GM12878 (cell line): Measurements from ENCODE around the gene KASH5. TPM values are rescaled to one million over a fixed set of nuclear protein-coding genes. Genes with fewer than 3 reads are reported as not detected.

Source experiments
- ATAC-seq: fragments of 200-7000 bp; cut with Tn5 transposase; 3 replicates; pipeline ENCODE4 v1.9.1; 2020; ENCODE audit warnings: mild to moderate bottlenecking, moderate library complexity
- BruUV-seq: library from RNA; stranded (reverse); fragments of 400-500 nt; replicated peaks from 2 replicates; lab custom pipeline; 2021; lab: Mats Ljungman, UMichigan
- CTCF ChIA-PET: fragments of 300-600 bp; sonication (Branson Sonifier 250); formaldehyde crosslinking; extraction: SDS; loops from one replicate; lab custom pipeline; 2021; ENCODE audit warnings: inconsistent platforms; lab: Yijun Ruan, JAX
- POLR2A ChIA-PET: fragments of 350-600 bp; formaldehyde crosslinking; extraction: SDS; loops from one replicate; lab custom pipeline; 2021; ENCODE audit warnings: inconsistent platforms; lab: Charles Lee
- RAD21 ChIA-PET: fragments of 300-600 bp; sonication (Branson Sonifier 250); formaldehyde crosslinking; loops from one replicate; lab custom pipeline; 2023; ENCODE audit warnings: antibody characterized with exemption; ENCODE audit not compliant: unreplicated experiment; lab: Charles Lee
- SMC1A ChIA-PET: fragments of 300-600 bp; sonication (Branson Sonifier 250); formaldehyde crosslinking; loops from one replicate; lab custom pipeline; 2023; ENCODE audit not compliant: unreplicated experiment, uncharacterized antibody; lab: Charles Lee
- DNase-seq: peaks from one replicate; pipeline ENCODE4 v3.0.0-alpha.2; 2011; ENCODE audit warnings: low read depth, low spot score
- FAIRE-seq: peaks from 3 replicates; lab custom pipeline; 2011; peaks lifted over from hg19 to GRCh38; lab: Jason Lieb, UNC
- H2AFZ ChIP-seq: 2 replicates; pipeline ENCODE4 v1.6.0; 2011; ENCODE audit warnings: low read depth, low read length, control low read depth; ENCODE audit not compliant: control insufficient read depth
- H3K27ac ChIP-seq: 2 replicates; pipeline ENCODE4 v1.5.1; 2011; ENCODE audit warnings: control low read depth; ENCODE audit not compliant: control insufficient read depth, insufficient read depth
- H3K27me3 ChIP-seq, 2 experiments: replicated peaks in 1 of 2; 2 replicates each; pipeline versions ENCODE4 v1.6.0 to v1.6.1; 2011; ENCODE audit warnings: low read length in 1 of 2; ENCODE audit not compliant: control insufficient read depth in 2 of 2, insufficient read depth in 2 of 2
- H3K36me3 ChIP-seq, 2 experiments: 2 replicates each; pipeline ENCODE4 v1.5.1; 2011; ENCODE audit warnings: low read length in 1 of 2; ENCODE audit not compliant: control insufficient read depth in 2 of 2, insufficient read depth in 2 of 2
- H3K4me1 ChIP-seq: 2 replicates; pipeline ENCODE4 v1.6.1; 2011; ENCODE audit warnings: mild to moderate bottlenecking, low read length, moderate library complexity, mixed read lengths; ENCODE audit not compliant: control insufficient read depth, insufficient read depth
- H3K4me2 ChIP-seq: 2 replicates; pipeline ENCODE4 v1.6.0; 2011; ENCODE audit warnings: control low read depth; ENCODE audit not compliant: control insufficient read depth, insufficient read depth
- H3K4me3 ChIP-seq: fragments of 200-600 bp; sonication (generic); 2 replicates; pipeline ENCODE4 v1.5.1; 2016
- H3K79me2 ChIP-seq: 2 replicates; pipeline ENCODE4 v1.6.0; 2011; ENCODE audit warnings: low read length; ENCODE audit not compliant: control insufficient read depth, insufficient read depth
- H3K9ac ChIP-seq: 2 replicates; pipeline ENCODE4 v1.8.0; 2011; ENCODE audit warnings: low read length, control low read depth, mixed read lengths; ENCODE audit not compliant: control insufficient read depth, insufficient read depth
- H3K9me3 ChIP-seq: replicated peaks from 3 replicates; pipeline ENCODE4 v1.5.1; 2011; ENCODE audit warnings: mild to moderate bottlenecking, low read length; ENCODE audit not compliant: control insufficient read depth, insufficient read depth
- H4K20me1 ChIP-seq: 2 replicates; pipeline ENCODE4 v1.6.0; 2011; ENCODE audit not compliant: control insufficient read depth, insufficient read depth
- ATF3 ChIP-seq: IDR thresholded peaks from 2 replicates; pipeline ENCODE4 v1.6.1; 2011; ENCODE audit warnings: low read depth, mild to moderate bottlenecking, low read length, moderate library complexity, borderline replicate concordance; ENCODE audit errors: extremely low read depth
- ATF7 ChIP-seq: fragments of 450-650 bp; IDR thresholded peaks from 2 replicates; pipeline ENCODE4 v1.6.1; 2016; ENCODE audit warnings: low read depth, mild to moderate bottlenecking
- CHD4 ChIP-seq: fragments of 200-600 bp; sonication (generic); IDR thresholded peaks from 2 replicates; pipeline ENCODE4 v1.6.1; 2016; ENCODE audit warnings: mild to moderate bottlenecking
- CREM ChIP-seq: IDR thresholded peaks from 2 replicates; pipeline ENCODE4 v1.6.1; 2014; ENCODE audit warnings: antibody characterized with exemption, low read depth
- EP300 ChIP-seq, 2 experiments: fragments of 150-350 bp in 1 of 2; IDR thresholded peaks; 2 replicates each; pipeline ENCODE4 v1.6.1; 2011 to 2012; ENCODE audit warnings: low read depth in 2 of 2, low read length in 2 of 2, borderline replicate concordance in 1 of 2, improper control_type of control experiment in 1 of 2, inconsistent platforms in 1 of 2; ENCODE audit not compliant: control insufficient read depth in 1 of 2
- GATAD2B ChIP-seq: fragments of 450-650 bp; conservative IDR thresholded peaks from 2 replicates; pipeline ENCODE4 v1.6.1; 2017; ENCODE audit warnings: low read depth, mild to moderate bottlenecking, moderate library complexity
- HSF1 ChIP-seq: fragments of 150-350 bp; IDR thresholded peaks from 2 replicates; pipeline ENCODE4 v1.6.1; 2014; ENCODE audit warnings: mild to moderate bottlenecking, low read depth, low read length
- IKZF1 ChIP-seq: fragments of 450-650 bp; conservative IDR thresholded peaks from 2 replicates; pipeline ENCODE4 v1.6.1; 2017; ENCODE audit warnings: antibody characterized with exemption, mild to moderate bottlenecking
- IKZF2 ChIP-seq, 2 experiments: fragments of 450-650 bp; IDR thresholded peaks; 2 replicates each; pipeline ENCODE4 v1.6.1; 2017; ENCODE audit warnings: mild to moderate bottlenecking in 2 of 2, moderate library complexity in 2 of 2
- JUNB ChIP-seq: IDR thresholded peaks from 2 replicates; pipeline ENCODE4 v1.6.1; 2016; ENCODE audit warnings: antibody characterized with exemption, mild to moderate bottlenecking
- NFIC ChIP-seq: IDR thresholded peaks from 2 replicates; pipeline ENCODE4 v1.6.1; 2012; ENCODE audit warnings: low read depth, mild to moderate bottlenecking, inconsistent platforms, low read length, moderate library complexity
- NRF1 ChIP-seq: conservative IDR thresholded peaks from 2 replicates; pipeline ENCODE4 v1.6.1; 2011; ENCODE audit warnings: mild to moderate bottlenecking, low read depth, low read length, improper control_type of control experiment
- SPI1 ChIP-seq: IDR thresholded peaks from 2 replicates; pipeline ENCODE4 v1.6.1; 2011; ENCODE audit warnings: low read depth, mild to moderate bottlenecking, low read length, moderate library complexity, borderline replicate concordance; ENCODE audit not compliant: insufficient read depth
- SUPT20H ChIP-seq: IDR thresholded peaks from 2 replicates; pipeline ENCODE4 v1.6.1; 2011; ENCODE audit warnings: low read depth, mild to moderate bottlenecking, low read length, moderate library complexity, borderline replicate concordance; ENCODE audit not compliant: control insufficient read depth
- TCF12 ChIP-seq: IDR thresholded peaks from 2 replicates; pipeline ENCODE4 v1.6.1; 2011; ENCODE audit warnings: low read depth, mild to moderate bottlenecking, low read length
- ZBTB4 ChIP-seq: fragments of 450-650 bp; formaldehyde crosslinking; IDR thresholded peaks from 2 replicates; pipeline ENCODE4 v1.4.0; 2022; ENCODE audit warnings: mild to moderate bottlenecking, moderate library complexity
- ZNF384 ChIP-seq: IDR thresholded peaks from 2 replicates; pipeline ENCODE4 v1.6.1; 2012; ENCODE audit warnings: low read depth, mild to moderate bottlenecking, low read length, improper control_type of control experiment, borderline replicate concordance
- WGBS: methylation state at CpG from one replicate; pipeline ENCODE4 v1.1.6; 2016; ENCODE audit warnings: low lambda C conversion rate; ENCODE audit not compliant: insufficient replicate concordance, insufficient coverage; ENCODE audit errors: missing lambda C conversion rate; 5-methylcytosine and 5-hydroxymethylcytosine counted together
- in situ Hi-C: fragments of 300-500 bp; cut with MboI; formaldehyde crosslinking; loops from 9 replicates; pipeline ENCODE4 v1.14.3; 2018; ENCODE audit warnings: mixed read lengths
- intact Hi-C: fragments of 100-400 bp; cut with micrococcal nuclease; formaldehyde crosslinking; loops from one replicate; pipeline ENCODE4 v1.14.2; 2022; ENCODE audit not compliant: unreplicated experiment
- polyA plus RNA-seq, 11 experiments: library from polyadenylated mRNA; depleted of rRNA in 4 of 11; unstranded in 6 of 11; stranded (reverse) in 5 of 11; fragments of >200 nt; fragmentation: Nextera tagmentation in 4 of 11; fragmentation: Illumina TruSeq in 1 of 11; extraction: Ambion mirVana in 4 of 11; extraction: Trizol in 1 of 11; gene quantifications; 1 replicate in 1 of 11; 2 replicates in 10 of 11; pipeline versions ENCODE4 v1.2.1 to v1.2.3, GENCODE V29; 2011 to 2016; ENCODE audit warnings: inconsistent platforms in 2 of 11, missing spikeins in 2 of 11, low read depth in 1 of 11
- total RNA-seq, 4 experiments: library from RNA; depleted of rRNA in 3 of 4; stranded (reverse); fragments of >200 nt in 3 of 4; fragmentation: Illumina TruSeq in 1 of 4; extraction: Trizol in 1 of 4; gene quantifications; 2 replicates each; pipeline versions ENCODE4 v1.2.1 to v1.2.3, GENCODE V29; 2013 to 2021

The KASH5 gene
- total and polyA plus RNA-seq, 10 of the 15 experiments (the other 5 are each of a cell fraction or from before 2014, with no cell fraction given) = 0.03 to 0.06 (median 0.05) TPM; not detected in 7

- no peak for TF ChIP-seq HSF1
- TF ChIP-seq CREM = no peak
- TF ChIP-seq IKZF2 (IDR thresholded peaks at IDR 0.05) = peak; percentile 48; a peak in 2 of 4 replicates
- peak; percentile 54 for TF ChIP-seq IKZF1
- TF ChIP-seq GATAD2B = no peak
- TF ChIP-seq CHD4 = no peak
- TF ChIP-seq SUPT20H = no peak
Observed at GRCh38 chr19:49408816-49409440, 20.9 kb downstream of the KASH5 start (continued).

GRCh38 chr19:49409441-49410029 lies 21.5 kb downstream of the KASH5 start:
- H3K4me3 ChIP-seq = no peak overlapping the region
- TF ChIP-seq NRF1 (no peak), JUNB (no peak), ATF7 (no peak), ZNF384 (no peak), NFIC (no peak), ZBTB4 (CRISPR knock-in tag) (no peak), TCF12 (no peak), EP300 (IDR thresholded peaks at IDR 0.05; ENCODE audit: borderline replicate concordance in 1 of 2, control insufficient read depth in 1 of 2, low read depth in 2 of 2, low read length in 2 of 2) (0 out of 4 replicates have a peak, but pooled peaks of 1 of the 2 experiments have one; percentile 21), ATF3 (no peak), SPI1 (peak; percentile 96)

More at GRCh38 chr19:49409441-49410029, 21.5 kb downstream of the KASH5 start:
- ATAC-seq (peak; percentile 83), DNase-seq (peak; percentile 30), FAIRE-seq (peak; percentile 72)
- Histone ChIP-seq H3K79me2 (no peaks in the 10 kb centered on the region), H3K27me3 (no peaks in the 10 kb centered on the region), H3K4me1 (peaks cover 17% of the 10 kb centered on the region), H3K4me2 (peak overlapping the region; percentile 56), H4K20me1 (no peaks in the 10 kb centered on the region), H3K9ac (peak overlapping the region; percentile 48; the same call in 1 of the 2 replicates), H3K36me3 (no peaks in the 10 kb centered on the region), H3K27ac (peak overlapping the region; percentile 62), H3K9me3 (no peaks in the 10 kb centered on the region), H2AFZ (peak overlapping the region; percentile 70)
- intact Hi-C loops = no loop called here
- ChIA-PET CTCF (interaction anchor here (0.7 to 2.3 kb wide), 10 partner anchors 9 to 109 kb away, joined by 3 to 10 read pairs (median 4); no protein-coding TSS in a partner anchor), POLR2A (interaction anchor here (0.7 to 1.5 kb wide), 6 partner anchors 9 to 908 kb away, joined by 3 to 5 read pairs (median 4); partner anchors contain the start of genes ALDH16A1 and PIH1D1), RAD21 (interaction anchor here (0.8 to 1.4 kb wide), 7 partner anchors 14 to 83 kb away, joined by 3 read pairs; partner anchors contain the start of gene PIH1D1), SMC1A (interaction anchor here (1.2 kb wide), 1 partner anchor 14 kb away, joined by 4 read pairs; no protein-coding TSS in a partner anchor)
- in situ Hi-C loops = no loop called here
- BruUV-seq = no TSS peak
- 15% methylated on average over 5 of the region's 5 CpGs for WGBS
